Mucosa of rectum (tissue), 2 donors: ENCODE results near the gene SLC4A2.

Experiments used
- H3K27ac ChIP-seq, 2 donors: one replicate each; pipeline ENCODE4 v1.7.0; 2013; ENCODE audit warnings: inconsistent platforms in 2 of 2, low read depth in 2 of 2, low read length in 2 of 2
- H3K27me3 ChIP-seq, 2 donors: one replicate each; pipeline ENCODE4 v1.7.0; 2013; ENCODE audit warnings: low read length in 2 of 2; ENCODE audit not compliant: control insufficient read depth in 2 of 2, insufficient read depth in 2 of 2
- H3K36me3 ChIP-seq, 2 donors: one replicate each; pipeline ENCODE4 v1.7.0; 2013; ENCODE audit warnings: low read length in 2 of 2; ENCODE audit not compliant: control insufficient read depth in 2 of 2, insufficient read depth in 2 of 2
- H3K4me1 ChIP-seq, 2 donors: one replicate each; pipeline ENCODE4 v1.7.0; 2013; ENCODE audit warnings: low read length in 2 of 2, mild to moderate bottlenecking in 1 of 2; ENCODE audit not compliant: control insufficient read depth in 2 of 2, insufficient read depth in 2 of 2
- H3K4me3 ChIP-seq, 2 donors: one replicate each; pipeline ENCODE4 v1.7.0; 2013; ENCODE audit warnings: low read length in 2 of 2
- H3K9ac ChIP-seq, 2 donors: one replicate each; pipeline ENCODE4 v1.7.0; 2013; ENCODE audit warnings: low read length in 2 of 2, low read depth in 1 of 2, mild to moderate bottlenecking in 1 of 2
- H3K9me3 ChIP-seq, 2 donors: one replicate each; pipeline ENCODE4 v1.7.0; 2013; ENCODE audit warnings: low read length in 2 of 2; ENCODE audit not compliant: control insufficient read depth in 2 of 2
- donor health status: healthy.
- donor health status: Normal muscosa, but diverticular disease.

SLC4A2 gene

DNA sequence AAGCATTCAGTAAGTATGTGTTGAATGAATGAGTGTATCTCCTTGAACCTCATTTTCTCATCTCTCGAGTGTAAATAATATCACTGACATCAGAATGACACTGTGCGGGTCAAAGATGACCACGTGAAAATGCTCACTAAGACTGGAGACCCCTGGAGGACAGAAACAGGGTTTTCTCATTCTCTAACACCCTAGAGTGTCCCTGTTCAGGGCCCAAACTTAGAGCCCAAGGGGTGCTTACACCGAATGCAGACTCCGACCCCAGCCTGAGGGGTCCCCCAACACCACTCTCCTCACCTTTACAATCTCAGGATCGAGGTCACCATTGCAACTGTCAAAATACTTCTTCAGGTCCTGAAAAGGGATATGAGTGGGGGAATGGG, 3.1 kb upstream of the SLC4A2 start:
- H3K27ac ChIP-seq = no peak overlapping the region
- H3K4me1 ChIP-seq = peaks cover 29 to 33% of the 10 kb centered on the region in 2 donors
- H3K36me3 ChIP-seq = no peaks in the 10 kb centered on the region
- H3K27me3 ChIP-seq = no peaks in the 10 kb centered on the region
- H3K4me3 ChIP-seq = no peak overlapping the region
- H3K9me3 ChIP-seq = no peaks in the 10 kb centered on the region
- H3K9ac ChIP-seq = no peak overlapping the region

GRCh38 chr7:151056666-151057505, 2.5 kb upstream of the SLC4A2 start:
- Histone ChIP-seq H3K4me3 (peak overlapping the region; percentile 86 to 98), H3K4me1 (peaks cover 35 to 39% of the 10 kb centered on the region in 2 donors), H3K9ac (peak overlapping the region; percentile 59 to 77), H3K27ac (no peak overlapping the region), H3K27me3 (no peaks in the 10 kb centered on the region), H3K9me3 (no peaks in the 10 kb centered on the region), H3K36me3 (no peaks in the 10 kb centered on the region)

GRCh38 chr7:151057506-151057988, 1.8 kb upstream of the SLC4A2 start, which contains the start of gene CDK5:
Gene CDK5, minus strand, starts transcription at chr7:151057897. Its CDS starts 49 bp downstream, at chr7:151057848.
- no peaks in the 10 kb centered on the region for H3K9me3 ChIP-seq
- no peaks in the 10 kb centered on the region for H3K27me3 ChIP-seq
- H3K4me1 ChIP-seq = peaks cover 41 to 44% of the 10 kb centered on the region in 2 donors
- H3K4me3 ChIP-seq = peak within 1 kb of the TSS; percentile 86 to 98
- peak within 1 kb of the TSS; percentile 88 to 90 for H3K9ac ChIP-seq
- peak within 1 kb of the TSS; percentile 97 to 98 for H3K27ac ChIP-seq
- no peaks in the 10 kb centered on the region for H3K36me3 ChIP-seq

GRCh38 chr7:151057989-151058780, 1.2 kb upstream of the SLC4A2 start:
- Histone ChIP-seq H3K9me3 (no peaks in the 10 kb centered on the region), H3K27ac (peak overlapping the region; percentile 97 to 98), H3K4me3 (peak overlapping the region; percentile 86 to 98), H3K9ac (peak overlapping the region; percentile 88 to 90), H3K27me3 (no peaks in the 10 kb centered on the region), H3K4me1 (peaks cover 44 to 47% of the 10 kb centered on the region in 2 donors), H3K36me3 (no peaks in the 10 kb centered on the region)

- peak overlapping the region; percentile 97 to 98 for H3K27ac ChIP-seq
- H3K4me3 ChIP-seq = peak overlapping the region; percentile 86 to 98
- H3K27me3 ChIP-seq = no peaks in the 10 kb centered on the region
- H3K9ac ChIP-seq = peak overlapping the region; percentile 88 to 90
- H3K4me1 ChIP-seq = peaks cover 47 to 49% of the 10 kb centered on the region in 2 donors
- H3K36me3 ChIP-seq = peaks cover 0 to under 1% of the 10 kb centered on the region in 2 donors
- H3K9me3 ChIP-seq = no peaks in the 10 kb centered on the region
Observed at GRCh38 chr7:151058781-151059366, 515 bp upstream of the SLC4A2 start.

GRCh38 chr7:151060113-151060415, 675 bp downstream of the SLC4A2 start:
- H3K4me1 ChIP-seq = peaks cover 47 to 49% of the 10 kb centered on the region in 2 donors
- H3K9me3 ChIP-seq = no peaks in the 10 kb centered on the region
- peak overlapping the region; percentile 86 to 98 for H3K4me3 ChIP-seq
- H3K27ac ChIP-seq = peak overlapping the region; percentile 97 to 98
- H3K9ac ChIP-seq = peak overlapping the region; percentile 63 to 90
- no peaks in the 10 kb centered on the region for H3K27me3 ChIP-seq
- H3K36me3 ChIP-seq = peaks cover 3 to 10% of the 10 kb centered on the region in 2 donors

GRCh38 chr7:151060416-151061212, 1.2 kb downstream of the SLC4A2 start:
- Histone ChIP-seq H3K27ac (peak overlapping the region; percentile 97 to 98), H3K9ac (peak overlapping the region; percentile 63 to 90), H3K36me3 (peaks cover 5 to 15% of the 10 kb centered on the region in 2 donors), H3K27me3 (no peaks in the 10 kb centered on the region), H3K9me3 (no peaks in the 10 kb centered on the region), H3K4me3 (peak overlapping the region; percentile 86 to 98), H3K4me1 (peaks cover 47 to 49% of the 10 kb centered on the region in 2 donors)

DNA sequence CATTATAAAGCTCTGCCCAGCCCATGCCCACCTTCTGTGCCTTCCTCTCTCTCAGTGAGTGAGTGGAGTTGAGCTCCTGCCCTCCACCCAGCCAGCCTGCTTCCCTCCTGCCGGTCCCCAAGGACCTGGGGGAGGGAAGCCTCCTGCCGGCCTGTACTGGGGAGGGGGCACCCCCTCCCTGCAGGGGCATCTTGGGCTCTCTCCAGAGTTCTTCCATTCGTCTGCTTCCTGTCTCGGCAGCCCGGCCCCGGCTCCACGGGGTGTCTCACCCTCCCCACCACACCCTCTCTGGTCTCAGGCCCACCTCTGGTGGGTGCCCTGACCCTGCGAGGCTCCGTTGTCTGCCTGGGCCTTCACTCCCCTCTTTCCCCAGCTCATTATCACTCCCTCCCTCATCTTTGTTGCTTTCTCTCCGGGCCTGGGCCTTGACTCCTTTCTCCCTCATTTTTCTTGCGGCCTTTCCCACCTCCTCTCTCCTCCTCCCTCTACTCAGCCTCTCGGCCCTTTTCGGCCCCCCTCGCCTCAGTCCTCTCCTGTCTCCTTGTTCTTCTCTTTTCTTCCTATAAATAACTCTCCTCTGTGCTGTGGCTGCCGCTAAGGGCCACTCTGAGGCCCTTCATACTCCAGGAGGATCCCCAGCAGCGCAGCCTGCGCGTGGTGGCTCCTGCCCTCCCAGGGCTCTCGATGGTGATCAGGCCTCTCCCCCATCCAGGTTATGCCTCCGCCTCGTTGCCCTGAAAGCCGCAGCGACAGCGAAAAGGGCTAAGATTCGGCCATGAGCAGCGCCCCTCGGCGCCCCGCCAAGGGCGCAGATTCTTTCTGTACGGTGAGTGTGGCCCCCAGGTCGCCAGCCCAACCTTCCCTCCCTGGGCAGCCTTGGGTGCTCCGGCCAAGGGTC, 2.1 kb downstream of the SLC4A2 start:
- peaks cover 9 to 18% of the 10 kb centered on the region in 2 donors for H3K36me3 ChIP-seq
- H3K9ac ChIP-seq = peak overlapping the region in 1 of 2 donors; percentile 14
- peak overlapping the region in 1 of 2 donors; percentile 70 for H3K27ac ChIP-seq
- H3K27me3 ChIP-seq = no peaks in the 10 kb centered on the region
- no peaks in the 10 kb centered on the region for H3K9me3 ChIP-seq
- H3K4me3 ChIP-seq = peak overlapping the region; percentile 19 to 86
- peaks cover 47 to 49% of the 10 kb centered on the region in 2 donors for H3K4me1 ChIP-seq

- no peak overlapping the region for H3K9ac ChIP-seq
- peak overlapping the region in 1 of 2 donors; percentile 70 for H3K27ac ChIP-seq
- no peaks in the 10 kb centered on the region for H3K9me3 ChIP-seq
- H3K36me3 ChIP-seq = peaks cover 13 to 20% of the 10 kb centered on the region in 2 donors
- no peaks in the 10 kb centered on the region for H3K27me3 ChIP-seq
- peak overlapping the region in 1 of 2 donors; percentile 48 for H3K4me3 ChIP-seq
- H3K4me1 ChIP-seq = peaks cover 41 to 44% of the 10 kb centered on the region in 2 donors
Observed at GRCh38 chr7:151062111-151062398, 2.7 kb downstream of the SLC4A2 start.
